AG09319 (cell line): ENCODE measurements around the gene PALLD.

Experiments
- DNase-seq: peaks from one replicate; pipeline ENCODE4 v3.0.0-alpha.2; 2010; ENCODE audit warnings: low read depth; ENCODE audit errors: extremely low read depth
- TF ChIP-seq, protein P1 (sequence below): IDR thresholded peaks from 2 replicates; pipeline ENCODE4 v1.5.1; 2011; ENCODE audit warnings: low read depth, mild to moderate bottlenecking, inconsistent platforms, low read length, moderate library complexity

PALLD gene

DNA sequence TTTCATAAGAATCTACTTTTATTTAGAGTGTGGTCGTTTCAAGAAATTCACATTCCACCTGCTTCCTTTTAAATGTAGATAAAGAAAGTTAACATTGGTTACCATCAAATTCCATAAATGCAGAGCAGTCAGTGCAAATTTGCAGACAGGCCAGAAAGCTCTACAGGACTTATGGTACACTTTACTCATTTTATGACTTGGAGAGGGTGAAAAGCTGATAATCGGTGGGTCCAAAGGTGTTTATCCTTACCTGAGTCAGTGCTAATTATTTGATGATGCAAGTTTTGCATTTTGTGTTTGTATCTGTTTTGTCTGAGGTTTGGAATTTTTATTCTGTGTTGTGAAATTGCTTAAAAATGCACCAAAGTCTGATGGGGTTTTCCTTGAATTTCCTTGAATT, 193.3 kb downstream of the PALLD start:
- DNase-seq, result no peak
- TF ChIP-seq, protein P1, sequence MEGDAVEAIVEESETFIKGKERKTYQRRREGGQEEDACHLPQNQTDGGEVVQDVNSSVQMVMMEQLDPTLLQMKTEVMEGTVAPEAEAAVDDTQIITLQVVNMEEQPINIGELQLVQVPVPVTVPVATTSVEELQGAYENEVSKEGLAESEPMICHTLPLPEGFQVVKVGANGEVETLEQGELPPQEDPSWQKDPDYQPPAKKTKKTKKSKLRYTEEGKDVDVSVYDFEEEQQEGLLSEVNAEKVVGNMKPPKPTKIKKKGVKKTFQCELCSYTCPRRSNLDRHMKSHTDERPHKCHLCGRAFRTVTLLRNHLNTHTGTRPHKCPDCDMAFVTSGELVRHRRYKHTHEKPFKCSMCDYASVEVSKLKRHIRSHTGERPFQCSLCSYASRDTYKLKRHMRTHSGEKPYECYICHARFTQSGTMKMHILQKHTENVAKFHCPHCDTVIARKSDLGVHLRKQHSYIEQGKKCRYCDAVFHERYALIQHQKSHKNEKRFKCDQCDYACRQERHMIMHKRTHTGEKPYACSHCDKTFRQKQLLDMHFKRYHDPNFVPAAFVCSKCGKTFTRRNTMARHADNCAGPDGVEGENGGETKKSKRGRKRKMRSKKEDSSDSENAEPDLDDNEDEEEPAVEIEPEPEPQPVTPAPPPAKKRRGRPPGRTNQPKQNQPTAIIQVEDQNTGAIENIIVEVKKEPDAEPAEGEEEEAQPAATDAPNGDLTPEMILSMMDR, result no peak

DNA sequence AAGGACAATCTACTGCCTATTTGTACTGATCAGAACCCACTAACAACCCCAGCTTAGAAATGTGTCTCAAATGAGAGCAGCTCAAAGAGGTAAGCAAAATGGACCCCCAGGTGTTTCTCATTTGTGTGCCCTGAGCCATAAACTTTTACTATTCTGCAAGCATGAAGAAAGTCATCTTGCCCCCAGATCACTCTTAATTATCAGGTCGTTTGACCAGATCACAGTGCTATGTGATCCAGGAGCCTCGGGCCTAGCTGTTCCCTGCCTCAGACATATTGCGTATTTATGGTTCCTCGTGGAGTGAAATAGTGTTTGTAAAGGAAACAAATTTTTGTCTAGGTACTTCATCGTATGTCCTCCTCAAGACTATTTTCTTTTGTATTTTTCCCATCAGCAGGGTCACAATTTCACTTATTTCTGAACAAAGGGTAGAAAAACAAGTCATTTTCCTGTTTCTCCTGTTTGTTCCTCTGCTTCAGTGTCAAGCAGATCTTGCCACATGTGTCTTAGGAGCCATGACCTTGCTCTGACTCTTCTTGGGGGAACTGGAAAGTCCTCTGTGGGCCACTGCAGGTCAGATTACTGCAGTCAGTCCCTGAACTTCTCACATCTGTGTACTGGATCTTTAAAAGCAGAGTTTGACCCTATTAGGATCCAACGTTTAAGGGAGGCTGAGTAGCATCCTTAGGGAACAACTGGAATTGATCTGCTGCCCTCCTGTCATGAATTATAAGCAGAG, 194.9 kb downstream of the PALLD start:
- TF ChIP-seq, protein P1, result no peak

DNA sequence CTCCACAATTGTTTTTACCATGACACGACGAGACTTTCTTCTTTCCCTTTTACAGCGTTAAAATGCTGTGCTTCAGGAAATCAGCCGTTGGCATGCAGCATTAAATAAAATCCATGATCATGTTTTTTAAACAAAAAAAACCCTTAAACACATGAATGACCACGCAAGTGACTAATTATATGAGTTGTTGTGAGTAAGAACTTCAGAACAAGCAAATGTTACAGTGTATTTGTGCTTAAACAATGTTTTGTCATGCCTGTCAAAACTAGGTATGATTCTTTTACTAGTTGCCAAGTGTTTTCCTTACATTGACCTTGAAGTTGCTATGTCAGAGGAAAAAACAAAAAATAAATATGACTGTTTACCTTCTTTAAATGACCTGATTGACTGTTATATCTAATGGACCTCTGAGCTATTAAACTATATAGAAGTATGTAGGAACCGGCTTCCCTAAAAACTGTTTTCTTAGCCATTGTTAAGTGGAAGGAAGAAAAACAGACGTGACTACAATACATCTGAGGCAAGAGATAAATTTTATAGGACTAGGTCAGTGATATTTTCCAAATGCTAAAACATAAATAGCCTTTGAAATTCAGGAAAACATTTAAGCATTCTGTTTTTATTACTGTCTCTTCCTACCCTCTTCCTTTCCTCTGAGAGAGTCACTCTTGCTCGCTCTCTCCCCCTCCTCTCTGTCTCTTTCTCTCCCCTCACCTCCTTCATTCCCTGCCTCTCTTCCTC, 197.1 kb downstream of the PALLD start:
- TF ChIP-seq, protein P1, result no peak
- no peak for DNase-seq

More for the DNA sequence above, 194.9 kb downstream of the PALLD start:
- no peak for DNase-seq

DNA sequence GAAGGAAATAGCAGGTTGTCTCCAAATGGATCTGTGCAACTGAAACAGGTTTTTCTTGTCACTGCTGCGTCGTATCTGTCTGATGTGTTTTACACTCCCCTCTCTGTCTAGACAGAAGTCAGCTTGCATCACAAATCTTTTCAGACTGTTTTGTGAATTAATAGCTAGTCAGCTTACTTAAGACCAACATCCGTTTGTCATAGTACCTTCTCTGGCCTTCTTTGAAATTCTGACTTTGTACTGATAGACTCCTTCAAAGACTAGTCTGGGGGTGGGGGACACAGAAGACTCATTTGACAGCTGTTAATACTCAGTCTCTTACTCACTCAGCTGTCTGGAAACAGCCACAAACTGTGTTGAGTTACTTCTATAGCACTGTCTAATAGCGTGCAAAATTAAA, 197.8 kb downstream of the PALLD start:
- TF ChIP-seq, protein P1, result no peak
- no peak for DNase-seq

DNA sequence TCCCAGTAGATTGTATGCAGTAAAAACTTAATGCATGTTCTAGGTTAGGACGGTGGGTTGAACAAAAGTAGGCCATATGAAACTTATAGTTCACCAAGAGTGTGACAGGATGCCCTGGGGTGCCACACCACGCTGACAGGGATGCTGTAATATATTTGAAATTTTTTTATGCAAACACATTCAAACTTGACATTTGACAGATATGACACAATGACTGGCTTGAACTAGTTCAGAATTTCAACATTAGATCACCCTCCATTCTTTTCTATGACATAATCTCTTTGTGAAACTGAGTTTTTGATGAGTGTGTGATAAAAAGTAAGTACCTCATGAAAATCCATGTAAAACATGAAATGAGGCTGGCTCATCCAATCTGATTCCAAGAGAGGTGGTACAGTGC, 198.4 kb downstream of the PALLD start:
- TF ChIP-seq, protein P1, result no peak
- DNase-seq, result no peak

DNA sequence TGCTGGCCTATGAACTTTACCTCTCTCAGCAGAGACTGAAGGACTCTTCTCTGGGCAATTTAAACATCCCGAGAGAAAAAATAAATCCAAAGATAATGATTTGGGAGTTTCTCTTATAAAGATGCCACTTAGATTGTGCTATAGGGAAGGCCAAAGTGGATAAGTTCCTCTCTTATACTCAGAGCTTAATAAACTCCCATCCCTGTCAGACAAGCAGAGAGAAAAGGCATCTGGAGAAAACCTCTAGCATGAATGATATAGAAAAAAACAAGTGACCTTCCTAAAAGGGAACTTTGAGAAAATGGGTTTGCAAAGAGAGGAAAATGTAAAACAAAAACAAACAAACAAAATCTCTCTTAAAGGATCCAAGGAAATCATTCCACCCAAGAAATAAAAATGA, 199.4 kb downstream of the PALLD start:
- no peak for DNase-seq
- TF ChIP-seq, protein P1, result no peak

DNA sequence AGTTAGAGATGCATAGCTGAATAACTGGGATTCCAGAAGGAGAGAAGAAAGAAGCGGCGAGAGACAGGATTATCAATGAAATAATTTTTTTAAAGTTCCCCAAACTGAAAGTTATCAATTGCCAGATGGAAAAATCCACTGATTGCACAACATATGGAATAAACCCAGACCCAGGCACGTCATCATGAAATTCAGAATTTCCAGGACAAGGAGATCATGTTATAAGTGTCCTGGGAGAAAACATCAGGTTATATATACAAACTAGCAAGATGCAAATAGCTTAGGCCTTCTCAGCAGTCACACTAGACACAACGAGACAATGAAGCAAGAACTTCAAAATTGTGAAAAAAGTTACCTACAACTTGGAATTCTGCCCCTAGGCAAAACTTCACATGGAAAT, 200.0 kb downstream of the PALLD start:
- TF ChIP-seq, protein P1, result no peak

More for the DNA sequence above, 200.0 kb downstream of the PALLD start:
- DNase-seq, result no peak
